Measurements from ENCODE around the gene MPRIP.

GRCh38 chr17:17121162-17121561 lies 78.9 kb downstream of the MPRIP start:
- TF ChIP-seq CTCF (IDR thresholded peaks at IDR 0.05 in 2 of 3, conservative IDR thresholded peaks at IDR 0.05 in 1 of 3; ENCODE audit: borderline replicate concordance in 1 of 3, insufficient read depth in 1 of 3, low read depth in 2 of 3, low read length in 2 of 3) (no peak), EZH2phosphoT487 (IDR thresholded peaks at IDR 0.05; ENCODE audit: borderline replicate concordance) (no peak), TCF7L2 (IDR thresholded peaks at IDR 0.05; ENCODE audit: borderline replicate concordance, extremely low read depth, insufficient read depth, insufficient read length) (no peak), FOSL1 (IDR thresholded peaks at IDR 0.05; ENCODE audit: low read depth) (no peak), RAD21 (IDR thresholded peaks at IDR 0.05; ENCODE audit: low read depth) (no peak), SP1 (IDR thresholded peaks at IDR 0.05; ENCODE audit: low read depth) (no peak), JUND (IDR thresholded peaks at IDR 0.05) (no peak), ZBTB33 (IDR thresholded peaks at IDR 0.05; ENCODE audit: extremely low read depth, insufficient replicate concordance, low read length) (no peak), ELF1 (IDR thresholded peaks at IDR 0.05; ENCODE audit: borderline replicate concordance, low read depth) (no peak), ZNF274 (IDR thresholded peaks at IDR 0.05; ENCODE audit: low read depth, low read length) (no peak), ZFX (IDR thresholded peaks at IDR 0.05) (no peak), REST (IDR thresholded peaks at IDR 0.05; ENCODE audit: low read depth) (no peak), MAX (IDR thresholded peaks at IDR 0.05) (no peak), POLR2A (IDR thresholded peaks at IDR 0.05; ENCODE audit: borderline replicate concordance, extremely low read depth, insufficient read depth, insufficient read length) (no peak)
